Panc1 (cell line): ENCODE measurements around the gene ATP6V1E1. TPM values are rescaled to one million over a fixed set of nuclear protein-coding genes. Genes with fewer than 3 reads are reported as not detected.

Experiments
- ATAC-seq: fragments of 200-7000 bp; cut with Tn5 transposase; 2 replicates; pipeline ENCODE4 v1.9.1; 2020; ENCODE audit warnings: mild to moderate bottlenecking, moderate library complexity
- BruUV-seq: library from RNA; stranded (reverse); fragments of 400-500 nt; replicated peaks from 2 replicates; lab custom pipeline; 2021; lab: Mats Ljungman, UMichigan
- CTCF ChIA-PET: fragments of 300-600 bp; sonication (Branson Sonifier 250); formaldehyde crosslinking; loops from one replicate; lab custom pipeline; 2022; ENCODE audit warnings: antibody characterized with exemption; lab: Charles Lee
- POLR2A ChIA-PET: fragments of 300-600 bp; sonication (Branson Sonifier 250); formaldehyde crosslinking; loops from one replicate; lab custom pipeline; 2022; ENCODE audit warnings: antibody characterized with exemption; lab: Charles Lee
- DNase-seq: peaks from one replicate; pipeline ENCODE4 v3.0.0-alpha.2; 2010; ENCODE audit warnings: low read depth, low spot score
- H3K27ac ChIP-seq: 2 replicates; pipeline ENCODE4 v1.5.1; 2011; ENCODE audit warnings: mild to moderate bottlenecking, low read length, inconsistent platforms
- H3K27me3 ChIP-seq: fragments of 200-500 bp; sonication (Bioruptor generic); 2 replicates; pipeline ENCODE4 v1.6.0; 2014; ENCODE audit warnings: low read length, inconsistent platforms; ENCODE audit not compliant: control insufficient read depth, insufficient read depth
- H3K36me3 ChIP-seq: fragments of 200-500 bp; sonication (Bioruptor generic); 2 replicates; pipeline ENCODE4 v1.5.1; 2014; ENCODE audit warnings: inconsistent platforms, mild to moderate bottlenecking, low read length, moderate library complexity; ENCODE audit not compliant: control insufficient read depth, insufficient read depth
- H3K4me1 ChIP-seq: 2 replicates; pipeline ENCODE4 v1.5.1; 2011; ENCODE audit warnings: inconsistent platforms, mild to moderate bottlenecking, low read length, moderate library complexity; ENCODE audit not compliant: control insufficient read depth, insufficient read depth
- H3K4me3 ChIP-seq, 2 experiments: 2 replicates each; pipeline ENCODE4 v1.5.1; 2011 to 2012; ENCODE audit warnings: low read depth in 2 of 2, low read length in 2 of 2, mild to moderate bottlenecking in 2 of 2, inconsistent platforms in 1 of 2, moderate library complexity in 1 of 2
- H3K9me3 ChIP-seq: fragments of 200-500 bp; sonication (Bioruptor generic); 2 replicates; pipeline ENCODE4 v1.5.1; 2014; ENCODE audit warnings: low read depth, mild to moderate bottlenecking, inconsistent platforms, low read length, moderate library complexity; ENCODE audit not compliant: control insufficient read depth, insufficient read depth
- POLR2AphosphoS5 ChIP-seq: IDR thresholded peaks from 2 replicates; pipeline ENCODE4 v1.6.1; 2012; ENCODE audit warnings: mild to moderate bottlenecking, low read depth, low read length, moderate library complexity
- REST ChIP-seq, 2 experiments: IDR thresholded peaks; 2 replicates each; pipeline ENCODE4 v1.6.1; 2011 to 2012; ENCODE audit warnings: low read depth in 2 of 2, control low read depth in 1 of 2, low read length in 1 of 2, mild to moderate bottlenecking in 1 of 2, moderate library complexity in 1 of 2; ENCODE audit not compliant: insufficient read depth in 1 of 2
- SIN3A ChIP-seq: IDR thresholded peaks from 2 replicates; pipeline ENCODE4 v1.6.1; 2012; ENCODE audit warnings: low read depth, mild to moderate bottlenecking, low read length, moderate library complexity, borderline replicate concordance; ENCODE audit not compliant: insufficient read depth
- TCF7L2 ChIP-seq: IDR thresholded peaks from 2 replicates; pipeline ENCODE4 v1.6.1; 2011; ENCODE audit warnings: mild to moderate bottlenecking, low read depth, low read length, inconsistent platforms
- in situ Hi-C: cut with HindIII; loops from 2 replicates; pipeline ENCODE4 v1.10.0; 2016; ENCODE audit warnings: low sequenced_read_pairs, low pct_unique_long_range_greater_than_20kb
- intact Hi-C: fragments of 100-400 bp; cut with micrococcal nuclease; formaldehyde crosslinking; loops from one replicate; pipeline ENCODE4 v1.10.0; 2022; ENCODE audit not compliant: unreplicated experiment
- total RNA-seq: library from RNA; stranded (reverse); gene quantifications from one replicate; pipeline ENCODE4 v1.2.1, GENCODE V29; 2021; ENCODE audit not compliant: unreplicated experiment
- TF ChIP-seq, protein P1 (sequence below): fragments of 450-650 bp; IDR thresholded peaks from 2 replicates; pipeline ENCODE4 v1.5.1; 2017; ENCODE audit warnings: mild to moderate bottlenecking

The ATP6V1E1 gene
- total RNA-seq, 1 experiment from 2014 or later: 136 TPM

GRCh38 chr22:17631076-17631565 is 2.6 kb upstream of the ATP6V1E1 start:
- Histone ChIP-seq H3K9me3 (no peaks in the 10 kb centered on the region), H3K27me3 (no peaks in the 10 kb centered on the region), H3K27ac (no peak overlapping the region), H3K4me3 (no peak overlapping the region), H3K36me3 (no peaks in the 10 kb centered on the region), H3K4me1 (peaks cover 23% of the 10 kb centered on the region)
- CTCF ChIA-PET: no interaction called here
- DNase-seq (no peak), ATAC-seq (no peak)
- intact Hi-C loops: no loop called here
- BruUV-seq: no TSS peak
- in situ Hi-C loops: no loop called here
- POLR2A ChIA-PET: interaction anchor here (0.6 kb wide), 2 partner anchors 14 to 22 kb away, joined by 8 to 9 read pairs; no protein-coding TSS in a partner anchor
- TF ChIP-seq TCF7L2 (no peak), SIN3A (no peak), REST (IDR thresholded peaks at IDR 0.05; ENCODE audit: insufficient read depth in 1 of 2, low read depth in 2 of 2, low read length in 1 of 2) (no peak), POLR2AphosphoS5 (no peak)
- TF ChIP-seq, protein P1, sequence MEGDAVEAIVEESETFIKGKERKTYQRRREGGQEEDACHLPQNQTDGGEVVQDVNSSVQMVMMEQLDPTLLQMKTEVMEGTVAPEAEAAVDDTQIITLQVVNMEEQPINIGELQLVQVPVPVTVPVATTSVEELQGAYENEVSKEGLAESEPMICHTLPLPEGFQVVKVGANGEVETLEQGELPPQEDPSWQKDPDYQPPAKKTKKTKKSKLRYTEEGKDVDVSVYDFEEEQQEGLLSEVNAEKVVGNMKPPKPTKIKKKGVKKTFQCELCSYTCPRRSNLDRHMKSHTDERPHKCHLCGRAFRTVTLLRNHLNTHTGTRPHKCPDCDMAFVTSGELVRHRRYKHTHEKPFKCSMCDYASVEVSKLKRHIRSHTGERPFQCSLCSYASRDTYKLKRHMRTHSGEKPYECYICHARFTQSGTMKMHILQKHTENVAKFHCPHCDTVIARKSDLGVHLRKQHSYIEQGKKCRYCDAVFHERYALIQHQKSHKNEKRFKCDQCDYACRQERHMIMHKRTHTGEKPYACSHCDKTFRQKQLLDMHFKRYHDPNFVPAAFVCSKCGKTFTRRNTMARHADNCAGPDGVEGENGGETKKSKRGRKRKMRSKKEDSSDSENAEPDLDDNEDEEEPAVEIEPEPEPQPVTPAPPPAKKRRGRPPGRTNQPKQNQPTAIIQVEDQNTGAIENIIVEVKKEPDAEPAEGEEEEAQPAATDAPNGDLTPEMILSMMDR: no peak

- no peak for TF ChIP-seq REST (IDR thresholded peaks at IDR 0.05; ENCODE audit: insufficient read depth in 1 of 2, low read depth in 2 of 2, low read length in 1 of 2)
- TF ChIP-seq, protein P1: no peak
- TF ChIP-seq POLR2AphosphoS5: no peak
- no peak for TF ChIP-seq SIN3A
- no peak for TF ChIP-seq TCF7L2
- DNase-seq (no peak), ATAC-seq (no peak)
- H3K4me1 ChIP-seq: peaks cover 23% of the 10 kb centered on the region
- H3K9me3 ChIP-seq: no peaks in the 10 kb centered on the region
- H3K4me3 ChIP-seq: peak overlapping the region; percentile 97 to 98; a peak in 3 of 4 replicates
- in situ Hi-C loops (no loop called here), intact Hi-C loops (no loop called here)
- BruUV-seq: no TSS peak
- H3K27ac ChIP-seq: peak overlapping the region; percentile 97
- POLR2A ChIA-PET: interaction anchor here (0.6 to 1.5 kb wide), 2 partner anchors 10 to 466 kb away, joined by 3 read pairs; partner anchors contain the start of gene BCL2L13
- CTCF ChIA-PET: no interaction called here
- H3K27me3 ChIP-seq: no peaks in the 10 kb centered on the region
- peaks cover 2% of the 10 kb centered on the region; the same call in 1 of the 2 replicates for H3K36me3 ChIP-seq
These were observed 1.1 kb upstream of the ATP6V1E1 start for GRCh38 chr22:17629641-17630040.
